ENCODE results near the gene COL24A1.

The COL24A1 gene

DNA sequence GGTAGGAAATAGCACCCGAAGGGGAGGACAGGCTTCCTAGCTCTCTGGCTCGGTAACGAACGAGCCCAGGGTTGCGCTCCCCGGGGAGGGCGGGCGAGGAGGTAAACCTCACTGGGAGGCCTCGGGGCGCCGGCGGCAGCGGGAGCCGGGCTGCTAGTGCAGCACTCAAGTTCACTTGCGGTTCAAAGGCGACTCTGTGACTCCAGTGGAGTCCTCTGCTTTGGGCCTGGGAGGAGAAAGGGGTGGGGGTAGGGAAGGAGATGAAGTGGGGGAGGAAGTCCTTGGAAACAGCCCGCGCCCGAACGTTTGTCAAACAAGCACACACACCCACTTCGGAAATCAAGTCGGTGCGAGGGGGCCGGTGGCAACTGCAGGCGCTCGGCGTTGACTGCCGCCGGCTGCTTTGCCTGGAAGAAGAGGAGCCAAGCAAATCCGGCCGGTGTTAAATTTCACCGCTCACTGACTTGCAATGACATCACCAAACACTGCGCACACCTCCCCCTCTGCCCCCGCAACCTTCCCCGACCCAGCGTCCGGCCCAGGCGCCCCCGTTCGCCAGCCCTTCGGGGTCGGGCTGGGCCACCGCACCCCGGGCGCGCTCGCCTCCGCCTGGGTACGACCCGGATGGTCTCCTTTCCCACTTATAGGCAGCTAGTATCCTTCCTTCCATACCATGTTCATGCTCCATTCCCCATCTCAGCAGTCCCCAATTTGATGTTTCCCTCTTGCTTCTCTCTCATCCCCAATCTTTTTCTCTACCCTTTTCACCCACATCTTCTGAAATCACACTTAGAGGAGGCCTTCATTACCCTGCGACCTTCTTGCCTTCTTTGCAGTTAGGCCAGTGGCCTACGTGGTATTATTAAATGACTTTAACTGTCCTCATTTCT is at the start of gene COL24A1:
Gene COL24A1 (minus strand): TSS at position 207 of the 890 bp plus-strand sequence. CDS start 376 bp downstream, outside the sequence.
- no peak for DNase-seq

GRCh38 chr1:86205741-86206140 is 49.2 kb upstream of the COL24A1 start:
- DNase-seq = no peak

DNA sequence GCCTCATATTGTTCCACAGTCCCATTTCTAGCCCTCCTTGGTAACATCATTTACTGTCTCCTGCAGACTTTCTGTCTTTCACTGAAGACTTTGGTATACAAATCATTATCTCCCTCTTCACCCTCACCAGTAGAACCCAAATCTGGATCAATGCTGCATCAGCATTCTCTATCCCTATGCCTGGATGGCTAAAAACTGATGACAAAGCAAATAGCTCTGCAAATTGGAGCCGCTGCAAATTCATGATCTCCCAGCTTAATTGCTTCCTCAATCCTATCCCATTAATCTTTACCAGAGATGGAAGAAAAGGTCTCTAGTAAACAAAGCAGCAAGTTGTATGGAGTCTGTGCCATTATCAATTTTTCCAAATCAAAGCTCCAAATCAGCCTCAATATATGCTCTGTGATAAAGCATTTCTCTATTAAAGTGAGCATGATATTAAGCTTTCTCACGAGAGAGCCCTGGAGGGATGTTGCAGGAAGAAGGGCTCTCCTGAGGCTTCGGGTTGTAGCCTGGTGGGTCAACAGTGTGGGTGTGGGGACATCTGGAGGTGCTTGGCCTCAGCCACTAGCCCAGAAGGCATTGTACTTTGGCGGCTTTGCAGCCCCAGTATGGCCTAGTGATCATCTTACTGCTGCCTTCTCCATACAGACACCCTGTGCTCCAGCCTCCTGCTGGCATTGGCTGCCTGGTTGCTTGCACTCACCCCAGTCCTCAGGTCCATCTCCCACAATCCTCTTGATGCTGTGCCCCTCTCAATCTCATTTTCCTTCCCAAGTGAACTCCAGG is 46.2 kb upstream of the COL24A1 start:
- no peak for DNase-seq

GRCh38 chr1:86201311-86201710 is 44.7 kb upstream of the COL24A1 start:
- DNase-seq = no peak

DNA sequence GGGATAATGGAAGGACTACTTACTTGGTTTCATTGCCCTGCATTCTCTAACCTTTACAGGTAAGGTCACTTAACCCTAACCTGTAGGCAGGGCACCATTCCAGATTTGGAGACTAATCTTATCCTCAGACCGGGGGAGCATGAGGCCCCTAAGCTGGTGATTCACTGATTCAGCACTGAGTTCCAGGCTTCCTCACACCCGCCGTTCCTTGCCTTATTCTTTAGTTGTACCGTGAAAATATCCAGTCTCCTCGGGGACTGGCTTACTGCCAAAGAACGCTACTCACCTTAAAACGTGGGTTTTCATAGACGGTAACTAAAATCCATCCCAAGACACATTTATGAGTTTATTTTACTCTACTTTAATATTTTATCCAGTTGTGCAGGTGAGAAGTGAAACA is 44.3 kb upstream of the COL24A1 start:
- no peak for DNase-seq

DNA sequence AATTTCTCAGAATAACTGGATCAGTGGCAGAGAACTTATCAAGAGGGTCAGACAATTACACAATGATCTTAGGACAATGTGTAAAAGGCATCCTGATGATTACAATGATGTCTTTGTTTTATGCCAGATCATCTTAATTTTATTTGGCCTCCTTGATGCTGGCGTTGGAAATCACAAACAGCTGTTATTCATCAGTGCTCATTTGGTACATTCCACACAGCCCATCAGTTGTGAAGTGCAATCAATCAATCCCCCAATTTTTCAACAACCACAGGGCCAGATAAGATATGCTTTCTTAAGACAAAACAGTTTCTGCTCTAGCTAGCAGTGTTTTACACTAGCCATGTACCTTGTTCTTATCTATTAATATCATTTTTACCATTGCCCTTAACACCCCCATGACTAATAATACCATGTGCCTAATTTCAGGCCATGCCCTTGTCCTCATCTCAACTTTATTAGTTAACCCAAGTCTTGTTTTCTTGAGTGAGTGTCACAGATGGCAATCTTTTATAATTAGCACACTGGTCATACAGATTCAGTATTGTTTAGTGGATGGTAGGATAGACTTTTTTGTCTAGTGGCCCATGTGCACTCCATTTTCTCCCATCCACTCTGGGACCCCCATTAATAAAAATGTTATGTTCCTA is 40.8 kb upstream of the COL24A1 start:
- DNase-seq = no peak

DNA sequence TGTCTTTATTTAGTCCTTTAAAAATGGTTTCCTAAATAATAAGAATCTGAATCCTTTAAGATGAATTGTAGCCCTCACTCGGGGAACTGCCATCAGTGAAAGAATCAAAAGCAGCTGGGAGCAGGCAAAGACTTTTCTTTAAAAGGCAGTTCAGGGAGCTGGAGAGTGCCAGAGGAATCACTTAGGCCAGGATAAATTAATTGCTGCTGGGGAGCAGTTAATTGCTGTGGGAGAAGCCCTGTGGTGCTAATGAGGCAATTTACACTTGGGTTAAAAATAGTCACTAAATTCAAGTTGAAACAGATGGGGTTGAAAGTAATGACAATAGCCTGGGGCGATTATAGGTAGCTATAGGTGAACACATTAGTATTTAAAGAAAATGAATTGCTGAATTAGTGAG is 38.7 kb upstream of the COL24A1 start:
- no peak for DNase-seq

DNA sequence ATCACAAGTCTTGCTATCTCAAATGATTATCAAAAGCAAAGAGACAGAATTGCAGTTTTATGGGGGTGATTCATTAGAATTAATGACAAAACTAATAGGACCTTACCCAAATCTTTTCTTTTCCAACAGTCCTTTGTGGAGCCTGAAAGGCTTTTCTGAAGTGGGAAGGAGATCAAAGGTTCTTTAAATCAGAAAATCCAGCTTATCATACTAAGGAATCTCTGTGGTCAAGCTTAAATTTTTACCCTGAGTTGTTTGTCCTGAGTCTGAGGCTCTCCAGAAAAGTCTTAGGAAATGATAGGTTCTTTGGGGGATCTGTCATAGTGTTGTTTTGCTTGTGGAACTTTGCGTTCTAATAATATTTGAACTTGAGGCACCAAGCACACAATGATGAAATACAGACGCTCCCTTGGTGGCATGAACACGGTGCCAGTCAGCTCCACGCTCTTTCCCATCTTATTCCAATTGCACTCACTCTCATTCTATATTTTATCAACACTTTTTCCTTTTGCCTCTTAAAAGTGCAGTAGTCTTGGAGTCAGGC is 38.0 kb upstream of the COL24A1 start:
- no peak for DNase-seq

DNA sequence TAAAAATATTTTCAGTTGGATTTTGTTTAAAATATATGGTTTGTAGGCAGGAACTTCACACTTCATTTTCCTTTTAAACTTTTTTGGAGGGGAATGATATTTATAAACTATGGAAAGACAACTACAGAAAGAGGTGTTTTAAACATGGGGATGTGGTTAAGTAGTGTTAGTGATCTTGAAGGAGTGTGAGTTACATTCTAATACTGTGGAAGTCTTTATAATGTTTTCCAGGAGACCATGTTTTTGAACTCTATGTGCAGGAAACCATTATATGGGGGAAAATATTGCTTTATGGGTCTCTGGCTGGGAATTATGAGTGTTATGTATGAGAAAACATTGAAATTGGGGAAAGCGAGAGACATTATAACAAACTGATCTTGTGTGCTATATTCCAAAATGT is 35.8 kb upstream of the COL24A1 start:
- DNase-seq = no peak

DNA sequence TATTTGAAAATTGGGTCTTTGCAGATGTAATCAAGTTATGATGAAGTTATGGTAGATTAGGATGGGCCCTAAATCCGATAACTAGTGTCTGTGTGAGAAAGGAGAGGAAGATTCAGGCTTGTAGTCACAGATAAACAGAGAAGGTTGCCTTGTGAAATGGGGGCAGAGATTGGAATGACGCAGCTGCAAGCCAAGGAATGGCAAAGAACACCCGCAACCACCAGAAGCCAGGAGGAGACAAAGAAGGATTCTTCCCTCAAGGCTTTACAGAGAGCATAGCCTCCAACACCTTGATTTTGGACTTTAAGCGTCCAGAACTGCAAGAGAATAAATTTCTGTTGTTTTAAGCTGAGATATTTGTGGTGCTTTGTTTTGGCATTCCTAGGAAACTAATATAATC is 35.4 kb upstream of the COL24A1 start:
- DNase-seq = no peak

GRCh38 chr1:86190873-86191272 is 34.3 kb upstream of the COL24A1 start:
- no peak for DNase-seq

GRCh38 chr1:86184426-86184825 is 27.9 kb upstream of the COL24A1 start:
- no peak for DNase-seq

DNA sequence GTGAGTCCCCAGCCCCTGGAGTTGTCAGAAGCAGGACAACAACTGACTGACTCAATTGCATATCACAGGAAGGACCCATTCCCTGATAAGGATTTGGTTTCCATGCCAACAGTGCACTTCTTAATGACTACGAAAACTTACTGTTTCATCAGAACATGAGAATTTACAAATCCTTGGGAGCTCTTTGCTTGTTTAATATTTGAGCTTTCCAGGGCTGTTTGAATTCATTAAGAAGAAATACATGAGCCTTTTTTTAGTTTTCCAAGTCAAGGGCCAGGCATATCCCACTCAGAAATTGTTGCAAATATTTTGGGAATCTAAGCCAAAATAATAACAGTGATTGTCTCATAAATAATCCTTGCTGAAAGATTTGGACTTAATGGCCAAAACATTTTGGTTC is 27.2 kb upstream of the COL24A1 start:
- DNase-seq = no peak

- no peak for DNase-seq
These were observed 19.7 kb upstream of the COL24A1 start for GRCh38 chr1:86176226-86176625.

GRCh38 chr1:86175756-86176155 is 19.2 kb upstream of the COL24A1 start:
- no peak for DNase-seq

DNA sequence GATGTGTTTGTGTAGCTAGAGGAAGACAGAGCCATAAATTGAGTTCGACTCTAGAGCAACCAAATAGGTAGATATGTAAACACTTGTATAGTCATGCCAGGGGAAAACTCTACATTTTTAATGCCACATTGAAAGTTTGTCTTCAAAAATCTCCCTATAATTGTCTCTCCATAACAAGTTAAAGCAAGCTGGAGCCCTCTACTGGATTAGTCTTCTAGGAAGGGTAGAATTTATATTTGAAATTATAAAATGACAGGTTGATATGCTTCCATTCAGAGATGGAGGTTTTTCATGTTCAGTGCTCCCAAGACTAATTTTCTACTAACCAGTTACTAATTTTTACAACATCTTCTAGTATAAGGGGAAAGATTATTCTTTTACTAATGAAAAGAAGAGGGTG is 13.1 kb upstream of the COL24A1 start:
- DNase-seq = no peak

DNA sequence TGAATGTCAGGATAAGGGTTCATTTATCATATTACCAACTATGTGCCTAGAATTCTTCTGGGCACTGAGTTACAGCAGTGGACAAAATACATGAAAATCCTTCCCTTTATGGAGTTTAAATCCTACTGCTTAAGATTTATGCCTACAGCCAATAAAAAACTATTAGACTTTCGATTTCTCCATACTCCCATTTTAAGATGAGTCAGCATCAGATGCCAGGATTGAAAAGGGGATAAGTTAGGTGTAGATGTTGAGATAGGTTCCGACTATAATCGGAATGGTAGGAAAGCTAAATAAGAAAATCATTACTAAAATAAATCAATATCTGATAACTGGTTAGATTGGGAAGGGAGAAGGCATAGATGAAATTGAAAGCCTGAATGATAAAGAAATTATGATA is 3.2 kb upstream of the COL24A1 start:
- no peak for DNase-seq

GRCh38 chr1:86155807-86156565 is 586 bp downstream of the COL24A1 start:
- DNase-seq = no peak

DNA sequence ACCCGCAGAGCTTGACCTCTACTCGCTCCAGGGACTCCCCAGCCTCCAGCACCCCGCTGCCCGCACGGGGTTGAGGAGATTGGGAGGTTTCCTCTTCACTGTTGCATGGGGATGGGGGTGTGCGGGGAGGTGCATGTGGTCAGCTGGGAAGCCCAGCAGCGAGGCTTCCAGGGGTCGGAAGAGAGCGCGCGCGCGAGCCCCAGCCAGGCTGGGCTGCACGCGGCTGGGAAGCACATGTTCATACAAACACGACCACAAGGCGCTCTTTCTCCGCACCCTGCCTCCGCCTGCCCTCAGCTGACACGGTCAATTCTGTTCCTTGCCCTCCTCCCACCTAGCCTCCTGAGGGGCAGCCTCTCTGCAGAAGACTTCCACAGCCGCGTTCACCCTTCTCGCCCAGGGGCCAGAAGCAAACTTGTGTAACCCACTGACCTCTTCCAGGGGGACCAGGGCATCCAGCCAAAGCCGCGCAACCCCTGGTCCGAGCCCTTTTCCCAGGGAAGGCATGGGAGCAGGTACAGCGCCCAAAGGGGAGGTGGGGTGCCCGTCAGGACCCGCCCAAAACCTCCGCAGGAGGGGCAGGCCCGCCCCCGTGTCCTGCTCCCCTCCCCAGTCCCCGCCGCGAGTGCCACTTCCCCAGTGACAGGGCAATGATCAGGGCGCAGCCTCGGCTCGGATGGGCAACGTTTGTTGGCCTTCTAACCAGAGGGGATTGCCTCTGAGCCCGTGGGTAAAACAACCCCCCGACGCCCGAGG is 1.3 kb downstream of the COL24A1 start:
- DNase-seq = no peak

GRCh38 chr1:86154571-86155050 is 2.0 kb downstream of the COL24A1 start:
- DNase-seq = no peak

DNA sequence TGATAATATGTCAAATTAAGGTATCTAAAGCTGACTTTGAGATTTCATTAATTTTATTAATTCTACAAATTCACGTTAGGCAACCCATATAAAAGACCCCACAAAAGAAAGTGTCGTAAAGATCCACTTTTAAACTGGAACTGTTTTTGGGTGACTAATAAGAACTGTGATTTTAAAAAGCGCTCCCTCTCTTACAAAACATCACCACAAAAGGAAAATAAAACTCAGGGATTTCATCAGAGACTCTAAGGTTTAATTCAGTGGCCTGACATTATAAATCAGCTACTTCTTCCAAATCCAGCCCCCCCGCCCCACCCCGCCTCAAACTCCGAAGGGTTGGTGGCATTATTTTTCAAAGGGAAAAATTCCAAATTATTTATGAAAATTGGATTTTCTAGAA is 2.7 kb downstream of the COL24A1 start:
- no peak for DNase-seq

- no peak for DNase-seq
These were observed 3.7 kb downstream of the COL24A1 start for GRCh38 chr1:86152887-86153286.
